ENCODE measurements around the gene PDE1C.

Gene PDE1C

GRCh38 chr7:32075612-32076011 is 5.4 kb upstream of the PDE1C start:
- no peak for TF ChIP-seq ZFX (IDR thresholded peaks at IDR 0.05; ENCODE audit: borderline replicate concordance)
- TF ChIP-seq CTCF (IDR thresholded peaks at IDR 0.05) = no peak
- no peak overlapping the region for H3K27ac ChIP-seq

- H3K27ac ChIP-seq = no peak overlapping the region
- TF ChIP-seq ZFX (IDR thresholded peaks at IDR 0.05; ENCODE audit: borderline replicate concordance) (no peak), CTCF (IDR thresholded peaks at IDR 0.05) (no peak)
Measured at GRCh38 chr7:32074787-32075585, 4.8 kb upstream of the PDE1C start.

- no peak for TF ChIP-seq ZFX (IDR thresholded peaks at IDR 0.05; ENCODE audit: borderline replicate concordance)
- no peak for TF ChIP-seq CTCF (IDR thresholded peaks at IDR 0.05)
- no peak overlapping the region for H3K27ac ChIP-seq
Measured at GRCh38 chr7:32073533-32073932, 3.3 kb upstream of the PDE1C start.

DNA sequence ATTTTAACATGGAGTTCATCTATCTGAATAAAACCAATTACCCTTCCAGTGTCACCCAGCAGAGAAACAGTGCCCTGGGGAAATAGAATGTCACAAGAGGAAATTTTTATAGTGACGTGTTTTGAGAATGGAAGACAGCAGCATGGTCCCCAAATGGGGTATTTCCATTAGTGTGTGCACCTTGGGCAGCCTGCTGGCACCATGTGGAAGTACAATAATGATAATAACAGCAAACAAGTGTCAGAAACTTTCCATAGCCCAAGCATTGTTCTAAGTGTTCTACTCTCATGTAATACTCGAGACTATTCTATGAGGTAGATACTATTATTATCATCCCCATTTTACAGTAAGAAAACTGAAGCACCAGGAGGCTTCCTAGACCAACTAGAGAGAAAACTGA is 2.2 kb upstream of the PDE1C start:
- no peak overlapping the region for H3K27ac ChIP-seq
- no peak for TF ChIP-seq ZFX (IDR thresholded peaks at IDR 0.05; ENCODE audit: borderline replicate concordance)
- no peak for TF ChIP-seq CTCF (IDR thresholded peaks at IDR 0.05)

GRCh38 chr7:32071466-32072091 is 1.4 kb upstream of the PDE1C start:
- TF ChIP-seq CTCF (IDR thresholded peaks at IDR 0.05) = no peak
- no peak overlapping the region for H3K27ac ChIP-seq

DNA sequence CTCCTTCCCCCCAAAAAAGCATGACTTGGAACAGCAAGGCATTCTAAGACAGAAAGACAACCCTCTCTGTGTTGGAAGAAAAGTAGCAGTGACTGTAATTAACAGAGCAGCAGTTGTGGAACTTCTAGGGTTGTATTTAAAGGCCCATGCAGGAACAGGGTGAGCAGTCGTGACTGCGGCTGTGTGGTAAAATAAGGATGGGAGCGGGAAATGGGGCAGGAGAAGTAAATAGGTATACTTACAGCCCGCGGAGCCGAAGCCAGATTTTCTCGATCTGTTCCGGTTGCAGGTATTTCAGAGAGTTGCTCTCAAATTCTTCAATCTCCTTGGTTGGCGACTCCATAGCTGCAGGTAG is 179 bp downstream of the PDE1C start:
- TF ChIP-seq ZFX (IDR thresholded peaks at IDR 0.05; ENCODE audit: borderline replicate concordance) (no peak), CTCF (IDR thresholded peaks at IDR 0.05) (no peak)
- H3K27ac ChIP-seq = no peak overlapping the region

GRCh38 chr7:32069116-32069650 is 1.0 kb downstream of the PDE1C start:
- no peak overlapping the region for H3K27ac ChIP-seq

More at GRCh38 chr7:32069116-32069650, 1.0 kb downstream of the PDE1C start:
- TF ChIP-seq CTCF (IDR thresholded peaks at IDR 0.05) = no peak
- TF ChIP-seq ZFX (IDR thresholded peaks at IDR 0.05; ENCODE audit: borderline replicate concordance) = no peak
